GM12874 (cell line): ENCODE data around the gene CHST14.
A peak's percentile ranks its signal among the peaks of the same experiment; 100 is the strongest.

Source experiments
- TF ChIP-seq, protein P1 (sequence below): IDR thresholded peaks from 2 replicates; pipeline ENCODE4 v1.5.1; 2011; ENCODE audit warnings: low read depth, mild to moderate bottlenecking, control low read depth, low read length, moderate library complexity; ENCODE audit not compliant: insufficient read depth

The CHST14 gene, protein sequence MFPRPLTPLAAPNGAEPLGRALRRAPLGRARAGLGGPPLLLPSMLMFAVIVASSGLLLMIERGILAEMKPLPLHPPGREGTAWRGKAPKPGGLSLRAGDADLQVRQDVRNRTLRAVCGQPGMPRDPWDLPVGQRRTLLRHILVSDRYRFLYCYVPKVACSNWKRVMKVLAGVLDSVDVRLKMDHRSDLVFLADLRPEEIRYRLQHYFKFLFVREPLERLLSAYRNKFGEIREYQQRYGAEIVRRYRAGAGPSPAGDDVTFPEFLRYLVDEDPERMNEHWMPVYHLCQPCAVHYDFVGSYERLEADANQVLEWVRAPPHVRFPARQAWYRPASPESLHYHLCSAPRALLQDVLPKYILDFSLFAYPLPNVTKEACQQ

DNA sequence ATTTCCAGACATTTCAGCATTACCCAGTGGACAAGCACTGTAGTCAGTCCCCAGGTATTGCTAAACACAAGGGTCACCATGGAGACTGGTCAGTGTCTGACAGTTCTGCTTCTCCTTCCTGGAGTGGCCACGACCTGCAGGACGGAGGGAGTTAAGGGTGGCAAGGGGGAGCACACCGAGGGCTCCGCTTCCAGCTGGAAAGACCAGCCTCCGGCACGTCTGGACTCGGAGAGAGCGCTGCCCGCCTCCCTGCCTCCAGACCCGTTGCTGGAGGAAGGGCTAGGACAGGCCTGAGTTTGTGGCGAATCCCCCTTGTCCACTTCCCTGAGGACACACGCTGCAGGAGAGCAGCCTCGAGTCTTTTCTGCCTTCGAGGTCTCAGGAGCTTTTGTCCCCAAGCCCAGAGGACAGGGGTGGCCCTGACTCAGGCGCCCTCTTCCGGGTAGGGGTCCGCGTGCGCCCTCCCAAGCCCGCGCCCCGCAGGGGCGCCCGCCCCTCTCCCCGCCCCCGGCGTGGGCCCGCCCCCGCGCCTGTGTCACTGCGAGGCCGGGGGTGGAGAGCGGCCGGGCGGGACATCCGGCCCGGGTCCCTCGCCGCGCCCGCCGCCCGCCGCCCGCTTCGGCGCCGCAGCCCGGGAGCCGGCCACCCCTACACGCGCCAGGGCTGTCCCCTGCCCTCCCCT is at the start of gene CHST14:
CHST14 (plus strand) TSS at position 562 of the 682 bp plus-strand sequence. CDS start 230 bp downstream, outside the sequence.
- TF ChIP-seq, protein P1, sequence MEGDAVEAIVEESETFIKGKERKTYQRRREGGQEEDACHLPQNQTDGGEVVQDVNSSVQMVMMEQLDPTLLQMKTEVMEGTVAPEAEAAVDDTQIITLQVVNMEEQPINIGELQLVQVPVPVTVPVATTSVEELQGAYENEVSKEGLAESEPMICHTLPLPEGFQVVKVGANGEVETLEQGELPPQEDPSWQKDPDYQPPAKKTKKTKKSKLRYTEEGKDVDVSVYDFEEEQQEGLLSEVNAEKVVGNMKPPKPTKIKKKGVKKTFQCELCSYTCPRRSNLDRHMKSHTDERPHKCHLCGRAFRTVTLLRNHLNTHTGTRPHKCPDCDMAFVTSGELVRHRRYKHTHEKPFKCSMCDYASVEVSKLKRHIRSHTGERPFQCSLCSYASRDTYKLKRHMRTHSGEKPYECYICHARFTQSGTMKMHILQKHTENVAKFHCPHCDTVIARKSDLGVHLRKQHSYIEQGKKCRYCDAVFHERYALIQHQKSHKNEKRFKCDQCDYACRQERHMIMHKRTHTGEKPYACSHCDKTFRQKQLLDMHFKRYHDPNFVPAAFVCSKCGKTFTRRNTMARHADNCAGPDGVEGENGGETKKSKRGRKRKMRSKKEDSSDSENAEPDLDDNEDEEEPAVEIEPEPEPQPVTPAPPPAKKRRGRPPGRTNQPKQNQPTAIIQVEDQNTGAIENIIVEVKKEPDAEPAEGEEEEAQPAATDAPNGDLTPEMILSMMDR, result no peak

DNA sequence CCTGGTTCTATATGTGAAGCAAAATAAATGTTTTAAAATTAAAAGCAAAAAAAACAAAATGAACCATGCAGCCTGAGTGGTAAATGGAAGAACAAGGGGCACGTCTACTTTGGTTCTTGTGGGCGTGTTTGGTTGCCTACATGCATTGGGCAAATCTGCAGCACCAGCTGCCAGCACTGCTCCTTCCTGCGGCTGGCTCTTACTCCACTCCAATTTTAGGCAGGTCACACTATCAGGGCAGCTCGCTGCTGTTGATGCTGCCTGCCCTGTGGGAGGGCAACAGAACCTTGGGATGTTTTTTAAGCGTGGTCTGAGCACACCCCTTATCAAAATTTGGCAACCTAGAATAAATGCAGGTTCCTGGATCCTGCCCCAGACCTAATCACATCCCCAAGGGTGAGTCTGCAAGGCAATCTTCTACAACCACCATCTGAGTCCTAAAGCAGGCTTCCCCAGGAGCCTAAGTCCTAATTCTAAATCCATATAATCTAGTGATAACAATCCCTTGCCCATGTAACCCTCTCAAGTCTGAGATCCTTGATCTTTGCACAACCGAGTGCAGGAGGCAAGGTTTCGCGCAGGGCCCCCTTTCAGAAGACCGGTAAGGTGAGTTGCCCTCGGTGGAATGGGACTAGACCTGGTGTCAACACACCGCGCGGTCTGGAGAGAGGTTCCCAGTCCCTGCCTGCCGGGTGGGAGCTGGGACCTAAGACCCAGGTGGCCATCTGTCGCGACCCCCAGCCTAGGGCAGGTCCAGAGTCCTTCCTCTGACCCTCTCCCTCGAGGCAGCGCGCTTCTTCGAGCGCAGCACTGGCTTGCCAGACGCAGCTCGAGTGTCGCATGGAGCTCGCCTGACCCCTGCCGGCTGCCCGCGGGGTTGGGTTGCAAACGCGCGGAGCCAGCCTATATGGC is 49.3 kb upstream of the CHST14 start:
- TF ChIP-seq, protein P1, result peak; percentile 99

DNA sequence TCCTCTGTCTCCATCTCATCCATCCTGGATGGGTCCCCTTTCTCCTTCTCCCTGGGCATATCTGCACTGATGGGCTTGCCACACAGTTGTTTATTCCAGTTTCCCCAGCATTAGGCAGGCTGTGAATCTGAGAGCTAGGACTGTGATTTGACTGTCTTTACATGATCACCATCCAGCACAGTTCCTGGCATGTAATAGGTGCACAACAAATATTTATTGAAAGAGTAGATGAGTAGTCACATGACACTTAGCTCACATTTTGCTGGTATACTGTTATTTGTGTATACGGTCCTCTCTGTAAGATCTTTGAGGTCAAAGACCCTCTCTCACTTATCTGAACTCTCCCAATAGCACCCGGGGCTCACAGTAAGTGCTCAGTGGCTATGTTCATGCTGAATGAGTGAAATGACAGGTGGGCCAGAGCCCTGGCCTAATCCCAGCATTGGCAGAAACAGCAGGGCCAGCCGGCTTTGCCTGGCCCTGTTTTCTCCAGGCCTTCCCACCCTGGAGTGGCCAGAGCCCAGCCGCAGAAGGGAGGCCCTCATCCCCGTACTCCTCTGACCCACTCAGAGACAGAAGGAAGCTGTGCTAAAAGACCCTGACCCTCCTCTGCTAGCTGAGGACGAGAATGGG is 46.2 kb upstream of the CHST14 start:
- TF ChIP-seq, protein P1, result no peak

DNA sequence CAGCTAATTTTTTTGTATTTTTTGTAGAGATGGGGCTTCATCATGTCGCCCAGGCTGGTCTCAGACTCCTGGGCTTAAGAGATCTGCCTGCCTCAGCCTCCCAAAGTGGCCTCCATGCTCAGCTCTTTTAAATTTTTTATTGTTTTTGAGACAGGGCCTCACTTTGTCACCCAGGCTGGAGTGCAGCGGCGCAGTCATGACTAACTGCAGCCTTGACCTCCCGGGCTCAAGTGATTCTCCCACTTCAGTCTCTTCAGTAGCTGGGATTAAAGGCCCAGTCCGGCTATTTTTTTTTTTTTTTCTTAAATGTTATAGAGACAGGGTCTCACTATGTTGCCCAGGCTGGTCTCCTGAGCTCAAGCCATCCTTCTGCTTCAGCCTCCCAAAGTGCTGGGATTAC is 45.1 kb upstream of the CHST14 start:
- TF ChIP-seq, protein P1, result no peak

DNA sequence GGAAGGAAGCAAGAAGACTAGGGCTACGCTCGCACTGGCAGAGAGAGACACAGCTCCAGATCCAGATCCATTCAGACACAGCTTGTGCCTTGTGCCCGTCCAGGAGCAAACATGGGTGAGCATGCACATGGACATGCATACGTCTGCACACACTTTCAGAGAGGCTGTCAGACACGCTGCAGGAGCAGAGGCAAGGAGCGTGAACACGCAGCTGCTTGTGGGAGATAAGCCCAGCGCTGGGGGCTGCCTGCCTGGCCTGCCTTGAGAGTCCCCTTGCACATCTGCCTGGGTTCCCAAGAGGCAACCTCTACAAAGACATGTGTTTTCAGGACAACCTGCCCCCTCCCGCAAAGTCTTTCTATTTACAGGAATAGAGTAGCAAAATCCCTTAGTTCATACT is 43.6 kb upstream of the CHST14 start:
- TF ChIP-seq, protein P1, result no peak

DNA sequence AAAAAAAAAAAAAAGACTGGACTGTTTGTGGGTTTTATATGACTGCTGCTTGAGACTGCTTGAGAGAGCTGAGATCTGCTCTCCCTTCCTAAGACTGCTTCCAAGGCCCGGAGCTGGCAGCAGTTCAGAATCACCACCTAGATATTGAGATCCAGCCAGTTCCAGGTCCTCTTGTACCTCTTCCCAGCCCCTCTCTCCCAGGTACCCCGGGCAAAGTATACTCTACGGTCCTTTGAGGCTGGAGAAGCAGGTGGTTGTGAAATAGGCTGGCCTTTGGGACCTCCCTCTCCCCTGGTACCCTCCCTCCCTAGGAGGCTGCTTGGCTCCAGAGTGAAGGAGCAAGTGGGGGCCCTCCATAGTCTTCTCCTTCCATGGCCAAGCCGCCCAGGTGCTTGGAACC is 42.6 kb upstream of the CHST14 start:
- TF ChIP-seq, protein P1, result no peak
